ENCODE data around the gene RAPGEF1. TPM values are rescaled to one million over a fixed set of nuclear protein-coding genes. Genes with fewer than 3 reads are reported as not detected.
A peak's percentile ranks its signal among the peaks of the same experiment; 100 is the strongest.

RAPGEF1 gene
- total and polyA plus RNA-seq, 2 experiments from 2014 or later: 9.9 to 82.8 TPM

- Mint-ChIP-seq H3K4me1 (no peaks in the 10 kb centered on the region), H3K36me3 (ENCODE audit: low read depth) (peaks cover 25% of the 10 kb centered on the region), H3K27ac (peak overlapping the region; percentile 77), H3K9me3 (no peaks in the 10 kb centered on the region), H3K27me3 (ENCODE audit: insufficient read depth, low read depth, poor library complexity) (peaks cover 5% of the 10 kb centered on the region), H3K4me3 (no peak overlapping the region)
- H3K9me2 ChIP-seq (ENCODE audit: insufficient read depth): no peaks in the 10 kb centered on the region
- no peak for TF ChIP-seq POLR2AphosphoS5 (IDR thresholded peaks at IDR 0.05; ENCODE audit: low read depth)
- no peak for TF ChIP-seq CREB1 (CRISPR knock-in tag; IDR thresholded peaks at IDR 0.05; ENCODE audit: low read depth)
- no peak for TF ChIP-seq STAT1 (IDR thresholded peaks at IDR 0.05; ENCODE audit: unreplicated experiment)
- TF ChIP-seq NANOG (IDR thresholded peaks at IDR 0.05; ENCODE audit: borderline replicate concordance): no peak
- TF ChIP-seq ZNF331 (CRISPR knock-in tag; IDR thresholded peaks at IDR 0.05; ENCODE audit: low read depth): no peak
- no peak for TF ChIP-seq ETS1 (IDR thresholded peaks at IDR 0.05)
- TF ChIP-seq EZH2 (IDR thresholded peaks at IDR 0.05; ENCODE audit: low read depth, unreplicated experiment): no peak
- TF ChIP-seq CTCF (conservative IDR thresholded peaks at IDR 0.05; ENCODE audit: low read depth in 2 of 2): no peak
- no peak for TF ChIP-seq ZNF114 (CRISPR knock-in tag; IDR thresholded peaks at IDR 0.05)
- TF ChIP-seq JUNB (IDR thresholded peaks at IDR 0.05; ENCODE audit: unreplicated experiment): no peak
- TF ChIP-seq ZNF462 (CRISPR knock-in tag; IDR thresholded peaks at IDR 0.05): no peak
- TF ChIP-seq EZH2phosphoT487 (IDR thresholded peaks at IDR 0.05; ENCODE audit: unreplicated experiment): no peak
- no peak for TF ChIP-seq REST (IDR thresholded peaks at IDR 0.05; ENCODE audit: unreplicated experiment)
- no peak overlapping the region for H3K4me2 ChIP-seq
- no peak overlapping the region for H3K4me3 ChIP-seq
- H3F3A ChIP-seq (replicated peaks; ENCODE audit: low read depth): no peaks in the 10 kb centered on the region
- DNase-seq (ENCODE audit: low spot score) (no peak), ATAC-seq (no peak)
- no peaks in the 10 kb centered on the region; the same call in 1 of the 2 replicates for H3K36me3 ChIP-seq (ENCODE audit: insufficient read depth)
- no peak overlapping the region for H2AFZ ChIP-seq
- no peaks in the 10 kb centered on the region for H3K4me1 ChIP-seq (ENCODE audit: insufficient read depth)
- H3K27ac ChIP-seq (ENCODE audit: low read depth): no peak overlapping the region
- no peaks in the 10 kb centered on the region for H4K20me1 ChIP-seq (replicated peaks; ENCODE audit: insufficient read depth)
- H3K27me3 ChIP-seq (ENCODE audit: insufficient read depth): no peaks in the 10 kb centered on the region
- H3K79me2 ChIP-seq (replicated peaks; ENCODE audit: insufficient read depth): no peaks in the 10 kb centered on the region
These were observed 143.5 kb downstream of the RAPGEF1 start for GRCh38 chr9:131596430-131596743.
